WTC11 (cell line): ENCODE measurements around the gene ADAP1. TPM values are rescaled to one million over a fixed set of nuclear protein-coding genes. Genes with fewer than 3 reads are reported as not detected.

Source experiments
- ATAC-seq: fragments of 200-7000 bp; cut with Tn5 transposase; 2 replicates; pipeline ENCODE4 v1.10.0; 2021; ENCODE audit warnings: mild to moderate bottlenecking, moderate library complexity
- CTCF ChIA-PET: fragments of 300-600 bp; sonication (Branson Sonifier 250); formaldehyde crosslinking; loops from one replicate; lab custom pipeline; 2021; ENCODE audit warnings: antibody characterized with exemption; lab: Charles Lee
- POLR2A ChIA-PET: fragments of 350-600 bp; sonication (Branson Sonifier 250); formaldehyde crosslinking; loops from one replicate; lab custom pipeline; 2021; ENCODE audit warnings: antibody characterized with exemption; lab: Charles Lee
- DNase-seq: peaks from one replicate; pipeline ENCODE4 v3.0.0; 2021; ENCODE audit warnings: low spot score
- H3K27ac Mint-ChIP-seq: 2 replicates; pipeline ENCODE4 v1.8.0; 2021; ENCODE audit warnings: mixed read lengths
- H3K27me3 Mint-ChIP-seq: 2 replicates; pipeline ENCODE4 v1.8.0; 2021; ENCODE audit warnings: low read depth, mild to moderate bottlenecking, moderate library complexity, mixed read lengths
- H3K36me3 Mint-ChIP-seq: 2 replicates; pipeline ENCODE4 v1.8.0; 2021; ENCODE audit warnings: mixed read lengths
- H3K4me1 Mint-ChIP-seq: 2 replicates; pipeline ENCODE4 v1.8.0; 2022; ENCODE audit warnings: mixed read lengths
- H3K4me3 Mint-ChIP-seq: 2 replicates; pipeline ENCODE4 v1.8.0; 2021; ENCODE audit warnings: mild to moderate bottlenecking, moderate library complexity, mixed read lengths
- H3K9me3 Mint-ChIP-seq: 2 replicates; pipeline ENCODE4 v1.8.0; 2021; ENCODE audit warnings: mixed read lengths
- ATF1 ChIP-seq: sonication (generic); formaldehyde crosslinking; IDR thresholded peaks from 2 replicates; pipeline ENCODE4 v1.8.1; 2023; ENCODE audit warnings: mild to moderate bottlenecking, moderate library complexity, missing genetic modification reagents
- CBFB ChIP-seq: sonication (generic); formaldehyde crosslinking; IDR thresholded peaks from 2 replicates; pipeline ENCODE4 v1.8.1; 2022; ENCODE audit warnings: mild to moderate bottlenecking, low read depth, missing genetic modification reagents
- IRF2 ChIP-seq: sonication (generic); formaldehyde crosslinking; IDR thresholded peaks from 2 replicates; pipeline ENCODE4 v1.8.0; 2022; ENCODE audit warnings: low read depth, missing genetic modification reagents, borderline replicate concordance
- JUN ChIP-seq: sonication (generic); formaldehyde crosslinking; IDR thresholded peaks from 2 replicates; pipeline ENCODE4 v1.8.0; 2023; ENCODE audit warnings: mild to moderate bottlenecking, missing genetic modification reagents
- MXD4 ChIP-seq: fragments of 250-450 bp; sonication (Bioruptor Pico); IDR thresholded peaks from 2 replicates; pipeline ENCODE4 v1.8.0; 2021; ENCODE audit warnings: mild to moderate bottlenecking, moderate library complexity, borderline replicate concordance
- MYBL2 ChIP-seq: sonication (generic); formaldehyde crosslinking; IDR thresholded peaks from 2 replicates; pipeline ENCODE4 v1.8.1; 2023; ENCODE audit warnings: mild to moderate bottlenecking, moderate library complexity, missing genetic modification reagents
- NFE2L1 ChIP-seq: sonication (generic); formaldehyde crosslinking; IDR thresholded peaks from 2 replicates; pipeline ENCODE4 v1.8.1; 2023; ENCODE audit warnings: missing genetic modification reagents
- TCF7 ChIP-seq: sonication (generic); formaldehyde crosslinking; IDR thresholded peaks from 2 replicates; pipeline ENCODE4 v1.8.0; 2022; ENCODE audit warnings: mild to moderate bottlenecking, low read depth, missing genetic modification reagents, moderate library complexity
- TP53 ChIP-seq: sonication (generic); formaldehyde crosslinking; IDR thresholded peaks from 2 replicates; pipeline ENCODE4 v1.8.1; 2023; ENCODE audit warnings: mild to moderate bottlenecking, missing genetic modification reagents
- ZBTB21 ChIP-seq: sonication (generic); formaldehyde crosslinking; IDR thresholded peaks from 2 replicates; pipeline ENCODE4 v1.8.1; 2023; ENCODE audit warnings: mild to moderate bottlenecking, missing genetic modification reagents, borderline replicate concordance
- ZNF416 ChIP-seq: fragments of 250-450 bp; sonication (Bioruptor Pico); IDR thresholded peaks from 2 replicates; pipeline ENCODE4 v1.9.0; 2021; ENCODE audit warnings: mild to moderate bottlenecking, inconsistent platforms
- total RNA-seq: library from RNA; stranded (reverse); gene quantifications from 3 replicates; pipeline ENCODE4 v1.2.3, GENCODE V29; 2021
- TF ChIP-seq, protein P1 (sequence below): sonication (generic); formaldehyde crosslinking; IDR thresholded peaks from 2 replicates; pipeline ENCODE4 v1.8.1; 2023; ENCODE audit warnings: mild to moderate bottlenecking, missing genetic modification reagents, borderline replicate concordance
- TF ChIP-seq, protein P2 (sequence below): fragments of 250-450 bp; sonication (Bioruptor Pico); IDR thresholded peaks from 2 replicates; pipeline ENCODE4 v1.9.0; 2021; ENCODE audit warnings: mild to moderate bottlenecking
- TF ChIP-seq, protein P3 (sequence below): fragments of 200-600 bp; IDR thresholded peaks from 2 replicates; pipeline ENCODE4 v1.8.0; 2022; ENCODE audit warnings: antibody characterized with exemption
- TF ChIP-seq, protein P4 (sequence below): sonication (generic); formaldehyde crosslinking; IDR thresholded peaks from 2 replicates; pipeline ENCODE4 v1.8.1; 2023; ENCODE audit warnings: mild to moderate bottlenecking, missing genetic modification reagents
- TF ChIP-seq, protein P5 (sequence below): sonication (generic); formaldehyde crosslinking; IDR thresholded peaks from 2 replicates; pipeline ENCODE4 v1.8.1; 2022; ENCODE audit warnings: missing genetic modification reagents, borderline replicate concordance
- TF ChIP-seq, protein P6 (sequence below): sonication (generic); formaldehyde crosslinking; IDR thresholded peaks from 2 replicates; pipeline ENCODE4 v1.8.0; 2022; ENCODE audit warnings: mild to moderate bottlenecking, missing genetic modification reagents

Gene ADAP1
- total RNA-seq, 1 experiment from 2014 or later = 4.3 TPM

DNA sequence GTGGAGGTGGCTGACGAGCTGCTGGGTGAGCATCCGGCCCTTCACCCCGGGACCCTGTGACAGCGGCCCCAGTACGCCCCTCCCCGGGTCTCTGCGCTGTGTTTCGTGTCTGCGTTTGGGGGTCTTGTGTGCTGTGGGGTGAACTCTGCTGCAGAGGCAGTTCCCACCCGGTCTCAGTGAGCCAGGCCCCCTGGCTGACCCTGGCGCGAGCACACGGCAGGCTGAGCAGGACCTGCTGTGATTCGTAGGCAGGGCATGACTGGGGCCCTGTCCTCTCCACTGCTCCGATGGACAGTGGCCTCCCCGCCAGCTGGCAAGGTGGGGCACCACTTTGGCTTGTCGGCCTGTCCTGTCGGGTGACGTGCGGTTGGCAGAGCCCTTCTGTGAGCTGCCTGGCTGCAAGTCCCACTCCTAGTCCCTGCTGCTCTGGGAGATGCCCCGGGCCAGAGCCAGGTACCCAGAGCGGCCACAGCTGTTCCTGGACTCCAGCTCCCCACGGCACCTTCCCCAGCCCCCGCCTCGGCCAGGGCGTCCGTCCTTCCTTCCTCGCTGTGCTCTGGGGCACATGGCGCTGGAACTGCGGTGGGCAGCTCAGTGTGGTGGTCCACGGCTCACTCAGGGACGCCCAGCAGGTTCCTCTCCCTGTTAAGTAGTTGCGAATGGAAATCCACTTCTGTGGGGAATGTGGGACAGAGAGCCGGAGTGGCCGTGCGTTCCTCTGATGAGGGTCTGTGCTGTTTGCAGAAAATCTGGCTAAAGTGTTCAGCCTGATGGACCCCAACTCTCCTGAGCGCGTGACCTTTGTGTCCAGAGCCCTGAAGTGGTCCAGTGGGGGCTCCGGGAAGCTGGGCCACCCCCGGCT is 67.6 kb downstream of the ADAP1 start (continued):
- no peak for TF ChIP-seq NFE2L1 (CRISPR knock-in tag)
- TF ChIP-seq, protein P1, sequence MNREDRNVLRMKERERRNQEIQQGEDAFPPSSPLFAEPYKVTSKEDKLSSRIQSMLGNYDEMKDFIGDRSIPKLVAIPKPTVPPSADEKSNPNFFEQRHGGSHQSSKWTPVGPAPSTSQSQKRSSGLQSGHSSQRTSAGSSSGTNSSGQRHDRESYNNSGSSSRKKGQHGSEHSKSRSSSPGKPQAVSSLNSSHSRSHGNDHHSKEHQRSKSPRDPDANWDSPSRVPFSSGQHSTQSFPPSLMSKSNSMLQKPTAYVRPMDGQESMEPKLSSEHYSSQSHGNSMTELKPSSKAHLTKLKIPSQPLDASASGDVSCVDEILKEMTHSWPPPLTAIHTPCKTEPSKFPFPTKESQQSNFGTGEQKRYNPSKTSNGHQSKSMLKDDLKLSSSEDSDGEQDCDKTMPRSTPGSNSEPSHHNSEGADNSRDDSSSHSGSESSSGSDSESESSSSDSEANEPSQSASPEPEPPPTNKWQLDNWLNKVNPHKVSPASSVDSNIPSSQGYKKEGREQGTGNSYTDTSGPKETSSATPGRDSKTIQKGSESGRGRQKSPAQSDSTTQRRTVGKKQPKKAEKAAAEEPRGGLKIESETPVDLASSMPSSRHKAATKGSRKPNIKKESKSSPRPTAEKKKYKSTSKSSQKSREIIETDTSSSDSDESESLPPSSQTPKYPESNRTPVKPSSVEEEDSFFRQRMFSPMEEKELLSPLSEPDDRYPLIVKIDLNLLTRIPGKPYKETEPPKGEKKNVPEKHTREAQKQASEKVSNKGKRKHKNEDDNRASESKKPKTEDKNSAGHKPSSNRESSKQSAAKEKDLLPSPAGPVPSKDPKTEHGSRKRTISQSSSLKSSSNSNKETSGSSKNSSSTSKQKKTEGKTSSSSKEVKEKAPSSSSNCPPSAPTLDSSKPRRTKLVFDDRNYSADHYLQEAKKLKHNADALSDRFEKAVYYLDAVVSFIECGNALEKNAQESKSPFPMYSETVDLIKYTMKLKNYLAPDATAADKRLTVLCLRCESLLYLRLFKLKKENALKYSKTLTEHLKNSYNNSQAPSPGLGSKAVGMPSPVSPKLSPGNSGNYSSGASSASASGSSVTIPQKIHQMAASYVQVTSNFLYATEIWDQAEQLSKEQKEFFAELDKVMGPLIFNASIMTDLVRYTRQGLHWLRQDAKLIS (CRISPR knock-in tag) = no peak
- TF ChIP-seq TP53 (CRISPR knock-in tag) = no peak

DNA sequence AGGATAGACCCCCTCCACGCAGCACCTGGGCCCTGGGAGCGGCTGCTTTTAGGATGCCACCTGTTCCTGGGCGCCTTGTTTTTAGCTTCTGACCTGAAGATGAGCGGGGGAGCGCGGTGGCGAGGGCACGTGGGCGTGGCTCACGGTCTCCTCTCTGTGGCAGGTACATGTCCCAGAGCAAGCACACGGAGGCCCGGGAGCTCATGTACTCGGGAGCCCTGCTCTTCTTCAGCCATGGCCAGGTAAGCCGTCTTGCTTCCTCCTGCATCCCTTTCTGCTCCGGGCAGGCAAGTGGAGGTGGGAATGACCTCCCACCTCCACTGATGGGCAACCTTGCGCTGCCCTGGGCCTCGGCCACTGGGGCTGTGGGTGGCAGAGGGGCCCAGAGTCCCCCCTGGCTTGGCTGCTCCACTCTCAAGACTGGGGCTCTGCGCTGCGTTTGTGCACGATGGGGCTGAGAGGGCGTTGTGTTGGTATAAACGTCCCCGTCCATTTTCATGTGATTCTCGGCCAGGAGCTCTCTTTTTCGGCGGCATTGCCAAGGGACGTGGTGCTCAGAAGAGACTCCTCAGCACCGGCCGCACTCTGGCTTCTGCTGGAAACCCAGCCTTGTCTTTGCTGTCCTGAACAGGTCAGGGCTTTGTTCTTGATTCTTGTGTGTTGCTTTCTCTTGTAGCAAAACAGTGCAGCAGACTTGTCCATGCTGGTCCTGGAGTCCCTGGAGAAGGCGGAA is 68.4 kb downstream of the ADAP1 start:
- TF ChIP-seq, protein P2, sequence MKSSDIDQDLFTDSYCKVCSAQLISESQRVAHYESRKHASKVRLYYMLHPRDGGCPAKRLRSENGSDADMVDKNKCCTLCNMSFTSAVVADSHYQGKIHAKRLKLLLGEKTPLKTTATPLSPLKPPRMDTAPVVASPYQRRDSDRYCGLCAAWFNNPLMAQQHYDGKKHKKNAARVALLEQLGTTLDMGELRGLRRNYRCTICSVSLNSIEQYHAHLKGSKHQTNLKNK (CRISPR knock-in tag) = no peak
- TF ChIP-seq, protein P3, sequence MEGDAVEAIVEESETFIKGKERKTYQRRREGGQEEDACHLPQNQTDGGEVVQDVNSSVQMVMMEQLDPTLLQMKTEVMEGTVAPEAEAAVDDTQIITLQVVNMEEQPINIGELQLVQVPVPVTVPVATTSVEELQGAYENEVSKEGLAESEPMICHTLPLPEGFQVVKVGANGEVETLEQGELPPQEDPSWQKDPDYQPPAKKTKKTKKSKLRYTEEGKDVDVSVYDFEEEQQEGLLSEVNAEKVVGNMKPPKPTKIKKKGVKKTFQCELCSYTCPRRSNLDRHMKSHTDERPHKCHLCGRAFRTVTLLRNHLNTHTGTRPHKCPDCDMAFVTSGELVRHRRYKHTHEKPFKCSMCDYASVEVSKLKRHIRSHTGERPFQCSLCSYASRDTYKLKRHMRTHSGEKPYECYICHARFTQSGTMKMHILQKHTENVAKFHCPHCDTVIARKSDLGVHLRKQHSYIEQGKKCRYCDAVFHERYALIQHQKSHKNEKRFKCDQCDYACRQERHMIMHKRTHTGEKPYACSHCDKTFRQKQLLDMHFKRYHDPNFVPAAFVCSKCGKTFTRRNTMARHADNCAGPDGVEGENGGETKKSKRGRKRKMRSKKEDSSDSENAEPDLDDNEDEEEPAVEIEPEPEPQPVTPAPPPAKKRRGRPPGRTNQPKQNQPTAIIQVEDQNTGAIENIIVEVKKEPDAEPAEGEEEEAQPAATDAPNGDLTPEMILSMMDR = no peak
- TF ChIP-seq NFE2L1 (CRISPR knock-in tag) = no peak
- TF ChIP-seq, protein P4, sequence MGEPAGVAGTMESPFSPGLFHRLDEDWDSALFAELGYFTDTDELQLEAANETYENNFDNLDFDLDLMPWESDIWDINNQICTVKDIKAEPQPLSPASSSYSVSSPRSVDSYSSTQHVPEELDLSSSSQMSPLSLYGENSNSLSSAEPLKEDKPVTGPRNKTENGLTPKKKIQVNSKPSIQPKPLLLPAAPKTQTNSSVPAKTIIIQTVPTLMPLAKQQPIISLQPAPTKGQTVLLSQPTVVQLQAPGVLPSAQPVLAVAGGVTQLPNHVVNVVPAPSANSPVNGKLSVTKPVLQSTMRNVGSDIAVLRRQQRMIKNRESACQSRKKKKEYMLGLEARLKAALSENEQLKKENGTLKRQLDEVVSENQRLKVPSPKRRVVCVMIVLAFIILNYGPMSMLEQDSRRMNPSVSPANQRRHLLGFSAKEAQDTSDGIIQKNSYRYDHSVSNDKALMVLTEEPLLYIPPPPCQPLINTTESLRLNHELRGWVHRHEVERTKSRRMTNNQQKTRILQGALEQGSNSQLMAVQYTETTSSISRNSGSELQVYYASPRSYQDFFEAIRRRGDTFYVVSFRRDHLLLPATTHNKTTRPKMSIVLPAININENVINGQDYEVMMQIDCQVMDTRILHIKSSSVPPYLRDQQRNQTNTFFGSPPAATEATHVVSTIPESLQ (CRISPR knock-in tag) = no peak
- TF ChIP-seq, all 79 proteins: peak for 0
- DNase-seq (no peak), ATAC-seq (no peak)
- 0 out of 2 replicates have a peak overlapping the region, but pooled peaks have one; percentile 57 for H3K27ac Mint-ChIP-seq
- ChIA-PET POLR2A (no interaction called here), CTCF (interaction anchor here (0.5 kb wide), 1 partner anchor 24 kb away, joined by 3 read pairs; no protein-coding TSS in a partner anchor)
- peaks cover 24% of the 10 kb centered on the region for H3K36me3 Mint-ChIP-seq
- H3K4me3 Mint-ChIP-seq = no peak overlapping the region
- H3K4me1 Mint-ChIP-seq = 0 out of 2 replicates have a peak, but pooled peaks cover 4% of the 10 kb centered on the region
- no peaks in the 10 kb centered on the region for H3K9me3 Mint-ChIP-seq
- no peaks in the 10 kb centered on the region for H3K27me3 Mint-ChIP-seq

DNA sequence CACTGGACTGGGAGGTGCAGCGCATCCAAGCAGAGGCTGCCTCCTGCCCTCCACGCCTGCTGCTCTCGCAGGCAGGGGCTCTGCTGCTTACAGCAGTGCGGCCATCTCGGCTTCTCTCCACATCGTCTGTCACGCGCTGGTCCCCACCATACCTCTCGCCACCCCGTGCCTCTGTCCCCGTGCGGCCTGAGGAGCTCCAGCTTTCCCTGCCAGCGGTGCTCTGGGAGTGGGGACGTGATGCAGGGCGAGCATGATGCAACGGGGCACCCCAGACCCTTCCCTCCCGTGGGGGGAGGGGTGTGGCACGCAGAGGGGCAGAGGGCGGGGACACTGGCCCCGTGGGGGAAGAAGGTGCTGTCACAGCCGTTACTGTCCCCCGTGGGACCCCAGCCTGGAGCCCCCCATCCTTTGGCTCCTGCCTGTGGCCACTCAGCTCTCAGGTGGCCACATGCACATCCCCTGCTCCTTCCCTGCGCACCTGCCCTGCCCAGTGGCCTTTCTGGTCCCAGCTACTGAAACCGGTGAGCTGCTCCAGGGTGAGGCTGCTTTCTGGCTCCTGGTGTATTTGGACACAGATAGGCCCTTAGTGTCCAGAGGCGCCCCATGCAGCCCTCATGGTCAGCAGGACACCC is 69.1 kb downstream of the ADAP1 start:
- CTCF ChIA-PET = no interaction called here
- H3K4me1 Mint-ChIP-seq = 0 out of 2 replicates have a peak, but pooled peaks cover 4% of the 10 kb centered on the region
- POLR2A ChIA-PET = no interaction called here
- no peaks in the 10 kb centered on the region for H3K27me3 Mint-ChIP-seq
- H3K4me3 Mint-ChIP-seq = no peak overlapping the region
- H3K27ac Mint-ChIP-seq = no peak overlapping the region
- peaks cover 17% of the 10 kb centered on the region for H3K36me3 Mint-ChIP-seq
- no peak for ATAC-seq
- DNase-seq = no peak
- no peaks in the 10 kb centered on the region for H3K9me3 Mint-ChIP-seq
- TF ChIP-seq ZNF416 (CRISPR knock-in tag) = no peak
- TF ChIP-seq, protein P5, sequence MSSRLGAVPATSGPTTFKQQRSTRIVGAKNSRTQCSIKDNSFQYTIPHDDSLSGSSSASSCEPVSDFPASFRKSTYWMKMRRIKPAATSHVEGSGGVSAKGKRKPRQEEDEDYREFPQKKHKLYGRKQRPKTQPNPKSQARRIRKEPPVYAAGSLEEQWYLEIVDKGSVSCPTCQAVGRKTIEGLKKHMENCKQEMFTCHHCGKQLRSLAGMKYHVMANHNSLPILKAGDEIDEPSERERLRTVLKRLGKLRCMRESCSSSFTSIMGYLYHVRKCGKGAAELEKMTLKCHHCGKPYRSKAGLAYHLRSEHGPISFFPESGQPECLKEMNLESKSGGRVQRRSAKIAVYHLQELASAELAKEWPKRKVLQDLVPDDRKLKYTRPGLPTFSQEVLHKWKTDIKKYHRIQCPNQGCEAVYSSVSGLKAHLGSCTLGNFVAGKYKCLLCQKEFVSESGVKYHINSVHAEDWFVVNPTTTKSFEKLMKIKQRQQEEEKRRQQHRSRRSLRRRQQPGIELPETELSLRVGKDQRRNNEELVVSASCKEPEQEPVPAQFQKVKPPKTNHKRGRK (CRISPR knock-in tag) = no peak
- no peak for TF ChIP-seq MXD4 (CRISPR knock-in tag)
- TF ChIP-seq TCF7 (CRISPR knock-in tag) = no peak
- TF ChIP-seq IRF2 = no peak
- no peak for TF ChIP-seq JUN
- TF ChIP-seq, protein P6, sequence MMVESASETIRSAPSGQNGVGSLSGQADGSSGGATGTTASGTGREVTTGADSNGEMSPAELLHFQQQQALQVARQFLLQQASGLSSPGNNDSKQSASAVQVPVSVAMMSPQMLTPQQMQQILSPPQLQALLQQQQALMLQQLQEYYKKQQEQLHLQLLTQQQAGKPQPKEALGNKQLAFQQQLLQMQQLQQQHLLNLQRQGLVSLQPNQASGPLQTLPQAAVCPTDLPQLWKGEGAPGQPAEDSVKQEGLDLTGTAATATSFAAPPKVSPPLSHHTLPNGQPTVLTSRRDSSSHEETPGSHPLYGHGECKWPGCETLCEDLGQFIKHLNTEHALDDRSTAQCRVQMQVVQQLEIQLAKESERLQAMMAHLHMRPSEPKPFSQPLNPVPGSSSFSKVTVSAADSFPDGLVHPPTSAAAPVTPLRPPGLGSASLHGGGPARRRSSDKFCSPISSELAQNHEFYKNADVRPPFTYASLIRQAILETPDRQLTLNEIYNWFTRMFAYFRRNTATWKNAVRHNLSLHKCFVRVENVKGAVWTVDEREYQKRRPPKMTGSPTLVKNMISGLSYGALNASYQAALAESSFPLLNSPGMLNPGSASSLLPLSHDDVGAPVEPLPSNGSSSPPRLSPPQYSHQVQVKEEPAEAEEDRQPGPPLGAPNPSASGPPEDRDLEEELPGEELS (CRISPR knock-in tag) = no peak
- no peak for TF ChIP-seq ATF1 (CRISPR knock-in tag)
- TF ChIP-seq MYBL2 (CRISPR knock-in tag) = no peak
- no peak for TF ChIP-seq CBFB (CRISPR knock-in tag)
- no peak for TF ChIP-seq ZBTB21 (CRISPR knock-in tag)
